HuH-7 (cell line): ENCODE results near the gene DNM3.
"Not testable (repeated sequence)": the region's sequence is repeated elsewhere in the genome, so short reads cannot be mapped to it uniquely, and the experiment has no call there.

Experiments
- DNase-seq: peaks from one replicate; pipeline ENCODE4 v3.0.0; 2011; ENCODE audit warnings: low spot score

Gene DNM3

DNA sequence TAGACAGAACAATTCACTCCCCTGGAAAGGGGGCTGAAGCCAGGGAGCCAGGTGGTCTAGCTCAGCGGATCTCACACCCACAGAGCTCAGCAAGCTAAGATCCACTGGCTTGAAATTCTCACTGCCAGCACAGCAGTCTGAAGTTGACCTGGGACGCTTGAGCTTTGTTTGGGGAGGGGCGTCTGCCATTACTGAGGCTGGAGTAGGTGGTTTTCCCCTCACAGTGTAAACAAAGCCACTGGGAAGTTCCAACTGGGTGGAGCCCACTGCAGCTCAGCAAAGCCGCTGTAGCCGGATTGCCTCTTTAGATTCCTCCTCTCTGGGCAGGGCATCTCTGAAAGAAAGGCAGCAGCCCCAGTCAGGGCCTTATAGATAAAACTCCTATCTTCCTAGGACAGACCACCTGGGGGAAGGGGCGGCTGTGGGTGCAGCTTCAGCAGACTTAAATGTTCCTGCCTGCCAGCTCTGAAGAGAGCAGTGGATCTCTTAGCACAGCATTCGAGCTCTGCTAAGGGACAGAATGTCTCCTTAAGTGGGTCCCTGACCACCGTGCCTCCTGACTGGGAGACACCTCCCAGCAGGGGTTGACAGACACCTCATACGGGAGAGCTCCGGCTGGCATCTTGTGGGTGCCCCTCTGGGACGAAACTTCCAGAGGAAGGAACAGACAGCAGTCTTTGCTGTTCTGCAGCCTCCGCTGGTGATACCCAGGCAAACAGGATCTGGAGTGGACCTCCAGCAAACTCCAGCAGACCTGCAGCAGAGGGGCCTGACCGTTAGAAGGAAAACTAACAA is 183.8 kb downstream of the DNM3 start:
- not testable (repeated sequence) for DNase-seq

DNA sequence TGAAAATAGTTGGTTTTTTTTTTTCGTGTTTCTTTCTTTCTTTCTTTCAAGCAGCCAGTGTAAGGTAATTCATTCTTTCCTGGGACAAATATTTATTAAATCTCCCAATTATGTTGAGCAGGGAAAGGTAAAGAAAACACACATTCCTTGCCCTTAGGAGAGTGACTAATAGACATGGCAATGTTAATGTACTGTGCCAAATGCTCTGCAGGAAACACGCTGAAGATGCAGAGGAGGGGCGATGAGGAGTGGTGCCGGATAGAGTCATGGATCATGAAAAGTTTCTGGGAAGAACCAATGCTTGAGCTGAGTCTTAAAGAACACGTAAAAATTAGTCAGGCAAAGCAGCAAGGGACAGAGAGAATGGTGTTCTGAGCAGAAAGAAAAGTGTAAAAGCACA is 199.2 kb downstream of the DNM3 start:
- no peak for DNase-seq

DNA sequence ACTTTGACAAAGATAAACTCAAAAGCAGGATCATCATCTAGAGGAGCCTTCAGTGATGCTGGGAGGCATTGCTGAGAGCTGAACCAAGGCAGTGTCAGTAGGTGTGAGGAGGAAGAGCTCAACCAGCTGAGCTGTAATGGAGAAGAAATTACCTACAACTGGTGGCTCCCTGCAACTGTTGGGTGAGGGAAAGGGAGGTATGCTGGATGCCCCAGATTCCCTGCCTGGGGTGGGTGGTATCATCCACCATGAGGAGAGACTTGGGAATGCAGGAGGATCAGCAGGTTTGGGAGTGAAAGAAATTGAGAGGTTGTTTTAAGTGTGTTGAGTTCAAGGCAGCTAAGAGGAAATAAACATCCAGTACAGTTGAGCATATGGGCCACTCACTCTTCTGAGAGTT is 199.8 kb downstream of the DNM3 start:
- no peak for DNase-seq

DNA sequence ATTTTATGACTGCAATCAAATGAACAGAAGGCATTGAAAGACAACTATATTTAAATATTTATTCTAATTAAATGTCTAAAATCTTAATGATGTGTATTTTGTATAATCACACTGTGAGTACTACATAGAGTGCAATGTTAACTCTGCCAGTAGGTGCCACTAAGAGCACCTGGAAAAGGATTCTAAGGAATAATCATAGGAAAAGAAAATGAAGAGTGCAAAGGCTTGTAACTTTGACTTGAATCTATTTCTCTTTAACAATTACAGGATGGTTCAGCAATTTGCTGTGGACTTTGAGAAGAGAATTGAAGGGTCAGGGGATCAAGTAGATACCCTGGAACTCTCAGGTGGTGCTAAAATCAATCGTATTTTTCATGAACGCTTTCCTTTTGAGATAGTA is 200.4 kb downstream of the DNM3 start:
- no peak for DNase-seq

DNA sequence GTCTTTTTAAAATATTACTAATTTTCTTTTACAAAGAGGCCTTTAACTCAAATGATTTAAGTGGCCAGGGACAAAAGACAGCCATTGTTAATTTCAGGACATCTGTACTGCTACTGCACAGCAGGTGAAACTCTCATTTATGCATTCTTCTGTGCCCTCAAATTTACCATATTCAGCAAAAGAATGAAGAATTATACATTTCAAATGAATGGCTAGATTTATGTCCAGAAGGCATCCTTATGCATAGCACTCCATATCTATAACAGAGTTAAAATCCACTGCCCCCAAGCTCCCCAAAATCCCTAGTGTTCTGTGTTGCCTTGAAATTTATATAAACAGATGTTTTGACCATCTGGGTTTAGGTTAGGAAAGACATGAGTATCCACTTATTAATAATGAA is 202.6 kb downstream of the DNM3 start:
- DNase-seq: no peak

DNA sequence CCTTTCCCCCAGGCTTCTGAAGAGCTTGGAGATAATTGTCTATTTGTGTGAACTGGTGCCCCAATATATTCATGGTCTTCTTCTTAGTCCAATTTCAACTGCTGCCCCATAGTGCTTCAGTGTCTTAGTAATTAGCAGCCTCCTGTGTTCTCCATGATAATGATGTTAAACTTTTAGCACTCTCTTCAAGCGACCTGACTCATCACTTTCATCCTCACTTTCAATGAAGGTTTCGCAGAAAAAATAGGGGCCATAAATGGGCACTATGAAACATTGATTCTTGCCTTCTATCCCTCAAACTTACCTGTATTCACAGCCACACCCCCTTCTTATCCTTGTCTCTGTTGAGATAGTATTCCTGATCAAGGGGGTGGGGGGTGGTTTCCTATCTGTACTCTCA is 210.6 kb downstream of the DNM3 start:
- DNase-seq: no peak

DNA sequence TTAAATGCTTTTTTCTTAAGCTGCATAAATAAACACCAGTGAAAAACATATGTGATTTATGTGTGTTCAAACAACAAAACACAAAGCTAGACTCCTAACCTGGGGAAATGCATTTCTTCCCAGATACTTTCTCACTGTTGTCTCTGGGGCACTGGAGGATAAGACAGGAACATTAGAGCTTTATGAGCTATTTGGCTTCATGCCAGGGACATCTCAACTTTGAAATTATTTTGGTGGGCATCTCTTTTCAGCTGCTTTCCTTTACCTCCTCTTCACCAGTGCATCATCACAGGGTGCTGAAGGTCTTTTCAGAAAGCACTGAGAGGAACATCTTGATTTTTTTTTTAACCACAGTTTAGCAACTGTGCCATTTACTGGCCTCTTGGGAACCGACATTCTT is 212.9 kb downstream of the DNM3 start:
- no peak for DNase-seq

DNA sequence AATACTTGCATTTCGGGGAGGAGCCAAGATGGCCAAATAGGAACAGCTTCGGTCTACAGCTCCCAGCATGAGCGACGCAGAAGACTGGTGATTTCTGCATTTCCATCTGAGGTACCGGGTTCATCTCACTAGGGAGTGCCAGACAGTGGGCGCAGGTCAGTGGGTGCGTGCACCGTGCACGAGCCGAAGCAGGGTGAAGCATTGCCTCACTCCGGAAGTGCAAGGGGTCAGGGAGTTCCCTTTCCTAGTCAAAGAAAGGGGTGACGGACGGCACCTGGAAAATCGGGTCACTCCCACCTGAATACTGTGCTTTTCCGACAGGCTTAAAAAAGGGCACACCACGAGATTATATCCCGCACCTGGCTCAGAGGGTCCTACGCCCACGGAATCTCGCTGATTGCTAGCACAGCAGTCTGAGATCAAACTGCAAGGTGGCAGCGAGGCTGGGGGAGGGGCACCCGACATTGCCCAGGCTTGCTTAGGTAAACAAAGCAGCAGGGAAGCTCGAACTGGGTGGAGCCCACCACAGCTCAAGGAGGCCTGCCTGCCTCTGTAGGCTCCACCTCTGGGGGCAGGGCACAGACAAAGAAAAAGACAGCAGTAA is 214.6 kb downstream of the DNM3 start:
- DNase-seq: not testable (repeated sequence)

DNA sequence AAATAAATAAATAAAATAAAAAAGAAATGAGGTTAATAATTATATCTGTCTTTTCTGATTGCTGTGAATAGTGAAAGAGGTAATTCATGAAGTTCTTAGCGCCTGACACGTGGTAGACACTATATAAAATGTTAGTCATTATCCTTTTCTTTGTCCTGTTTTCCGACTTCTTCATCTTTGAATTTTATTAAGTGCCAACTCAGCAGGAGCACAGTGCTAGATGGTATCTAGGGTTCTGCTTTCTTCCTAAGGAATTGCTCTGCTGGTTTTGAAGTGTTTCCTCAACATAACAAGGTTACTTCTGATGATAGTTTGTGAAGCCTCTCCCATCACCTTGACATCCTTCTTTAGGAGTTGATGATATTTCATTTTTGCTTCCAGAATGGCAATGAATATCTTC is 227.0 kb downstream of the DNM3 start:
- no peak for DNase-seq

DNA sequence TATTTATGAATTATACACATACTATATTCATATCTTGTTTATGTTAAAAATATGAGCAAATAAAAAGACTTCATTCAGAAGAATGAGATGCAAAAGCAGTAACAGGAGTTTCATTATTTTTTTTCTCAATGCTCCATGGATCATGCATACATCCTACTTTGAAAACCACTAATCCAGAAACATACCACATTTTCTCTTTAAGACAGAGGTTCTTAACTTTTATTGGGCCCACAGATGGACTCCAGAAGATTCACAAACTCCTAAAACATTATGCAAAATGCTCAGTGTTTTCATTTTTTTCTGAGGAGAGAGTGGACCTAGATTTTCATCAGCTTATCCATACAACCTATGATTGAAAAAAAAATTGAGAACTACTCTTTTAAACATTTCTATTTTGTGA is 227.8 kb downstream of the DNM3 start:
- DNase-seq: no peak

DNA sequence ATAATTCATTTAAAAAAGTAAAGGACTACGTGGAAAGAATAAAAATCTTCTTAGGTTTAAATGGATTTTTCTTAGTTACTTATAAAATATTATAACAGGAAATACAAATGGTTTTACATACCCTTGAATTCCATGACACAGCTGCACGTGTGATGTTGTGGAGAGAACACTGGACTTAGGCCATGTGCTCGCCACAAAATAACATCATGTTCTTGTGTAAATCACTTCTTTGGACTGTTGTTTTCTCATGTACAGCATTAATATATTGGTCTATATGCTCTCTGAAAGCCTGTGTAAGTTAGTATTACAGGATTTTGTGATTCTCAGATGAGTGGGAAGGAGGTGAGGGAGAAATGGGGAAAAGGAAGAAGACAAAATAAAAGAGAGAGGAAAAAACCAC is 228.2 kb downstream of the DNM3 start:
- no peak for DNase-seq

DNA sequence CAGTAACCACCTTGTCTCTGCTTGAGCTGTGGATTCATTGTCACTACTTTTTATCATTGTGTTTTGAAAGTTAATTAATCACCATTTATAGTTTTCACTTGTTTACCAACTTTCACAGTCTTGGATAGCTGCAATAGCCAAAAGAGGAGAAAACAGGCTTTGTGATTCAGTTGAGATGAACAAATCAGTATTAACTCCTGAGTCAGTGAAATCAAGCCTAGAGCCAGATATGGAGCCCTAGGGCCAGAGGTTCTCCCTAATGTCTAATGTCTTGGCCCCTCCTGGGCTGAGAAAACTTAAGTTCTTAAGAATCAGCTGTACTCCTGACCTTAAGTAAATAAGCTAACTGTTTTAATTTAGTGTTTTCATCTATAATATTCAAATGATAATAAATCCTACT is 228.8 kb downstream of the DNM3 start:
- no peak for DNase-seq

DNA sequence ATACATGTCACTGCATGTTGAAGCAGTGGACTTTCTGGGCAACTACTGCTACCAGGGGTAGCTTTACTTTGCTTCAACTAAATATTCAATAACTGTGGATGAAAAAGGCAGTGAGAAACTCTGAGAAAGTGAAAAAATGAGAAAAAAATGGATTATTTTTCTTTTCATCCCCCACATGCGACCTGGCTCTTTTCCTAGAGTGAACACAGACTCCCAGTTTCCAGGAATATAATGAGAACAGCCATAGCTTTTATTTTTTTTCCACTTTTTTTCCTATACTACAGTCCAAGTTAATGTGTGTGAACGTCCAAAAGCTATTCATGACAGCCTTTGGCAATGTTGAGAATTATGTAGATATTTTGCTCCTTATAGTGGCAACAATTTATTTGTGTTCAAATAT is 230.4 kb downstream of the DNM3 start:
- no peak for DNase-seq

DNA sequence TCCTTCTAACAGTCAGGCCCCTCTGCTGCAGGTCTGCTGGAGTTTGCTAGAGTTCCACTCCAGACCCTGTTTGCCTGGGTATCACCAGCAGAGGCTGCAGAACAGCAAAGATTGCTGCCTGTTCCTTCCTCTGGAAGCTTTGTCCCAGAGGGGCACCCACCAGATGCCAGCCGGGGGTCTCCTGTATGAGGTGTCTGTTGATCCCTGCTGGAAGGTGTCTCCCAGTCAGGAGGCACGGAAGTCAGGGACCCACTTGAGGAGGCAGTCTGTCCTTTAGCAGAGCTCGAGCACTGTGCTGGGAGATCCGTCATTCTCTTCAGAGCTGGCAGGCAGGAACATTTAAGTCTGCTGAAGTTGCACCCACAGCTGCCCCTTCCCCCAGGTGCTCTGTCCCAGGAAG is 238.6 kb downstream of the DNM3 start:
- not testable (repeated sequence) for DNase-seq

DNA sequence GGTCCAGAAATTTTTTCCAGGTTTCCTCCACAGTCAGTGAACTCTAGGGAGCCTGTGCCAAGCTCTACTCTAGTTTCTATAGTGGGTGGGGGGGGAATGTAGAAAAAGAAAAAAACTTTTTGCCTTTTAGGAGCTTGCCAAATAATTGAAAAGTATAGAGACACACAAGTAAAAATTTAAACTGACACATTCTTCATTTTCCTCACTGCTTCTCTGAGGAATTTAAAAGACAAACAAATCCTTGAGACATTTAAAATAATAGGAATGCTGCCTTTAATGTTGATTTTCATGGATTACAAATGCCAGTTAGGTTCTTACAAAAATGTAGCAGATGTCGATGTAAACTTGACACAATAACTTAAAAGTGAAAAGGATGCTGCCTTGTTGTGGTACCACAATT is 241.9 kb downstream of the DNM3 start:
- DNase-seq: no peak

DNA sequence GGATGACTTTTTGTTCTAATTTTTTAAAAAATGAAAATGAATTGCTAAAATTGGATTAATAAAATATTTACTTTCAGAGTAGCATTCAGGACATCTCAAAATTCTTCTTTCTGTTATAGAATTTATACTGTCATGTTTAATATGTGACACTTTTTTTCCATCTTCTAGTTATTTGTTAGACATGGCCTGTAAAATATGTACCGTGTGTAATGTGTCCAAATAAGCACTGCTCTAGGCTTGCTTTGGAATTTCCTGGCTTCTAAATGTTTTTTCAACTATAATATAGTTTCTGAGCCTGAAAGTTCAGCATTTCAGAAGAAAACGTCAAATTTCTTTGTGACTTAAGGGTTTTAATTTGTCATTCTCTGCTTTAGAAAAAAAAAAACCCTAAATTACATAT is 243.6 kb downstream of the DNM3 start:
- DNase-seq: no peak

DNA sequence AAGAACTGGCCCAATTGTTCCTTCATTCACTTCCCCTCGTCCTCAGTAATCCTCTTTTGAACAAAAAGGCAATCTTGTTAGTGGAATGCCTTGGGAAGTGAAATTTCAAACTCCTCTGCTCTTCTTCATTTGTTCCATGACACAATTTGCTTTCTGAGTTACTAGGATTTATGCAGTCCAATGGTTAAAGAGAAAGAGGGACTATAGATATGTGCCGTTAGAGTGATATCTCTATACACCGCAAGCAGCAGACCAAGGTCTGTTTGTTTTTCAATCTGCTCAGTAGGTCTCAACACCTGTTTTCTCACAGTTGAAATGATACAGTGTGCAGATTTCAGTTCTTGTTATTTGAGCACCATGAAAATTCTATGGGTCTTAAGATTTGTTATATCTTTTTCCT is 244.0 kb downstream of the DNM3 start:
- no peak for DNase-seq

DNA sequence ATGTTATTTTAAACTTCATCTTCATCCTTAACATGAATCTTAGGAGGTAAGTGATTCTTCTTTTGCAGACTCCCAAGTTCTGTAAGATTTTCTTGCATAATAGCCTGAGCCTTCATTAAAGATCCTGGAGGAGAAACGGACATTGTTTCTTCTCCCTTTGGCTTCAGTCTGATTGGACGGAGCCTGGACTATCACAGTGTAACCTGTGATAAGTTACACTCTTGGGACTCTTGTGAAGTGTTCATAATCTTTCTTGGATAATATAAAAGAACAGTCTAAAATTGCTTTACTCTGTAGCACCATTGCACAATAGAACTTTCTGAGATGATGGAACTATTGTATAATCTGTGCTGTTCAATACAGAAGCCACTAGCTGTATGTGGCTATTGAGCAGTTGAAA is 244.8 kb downstream of the DNM3 start:
- DNase-seq: no peak

DNA sequence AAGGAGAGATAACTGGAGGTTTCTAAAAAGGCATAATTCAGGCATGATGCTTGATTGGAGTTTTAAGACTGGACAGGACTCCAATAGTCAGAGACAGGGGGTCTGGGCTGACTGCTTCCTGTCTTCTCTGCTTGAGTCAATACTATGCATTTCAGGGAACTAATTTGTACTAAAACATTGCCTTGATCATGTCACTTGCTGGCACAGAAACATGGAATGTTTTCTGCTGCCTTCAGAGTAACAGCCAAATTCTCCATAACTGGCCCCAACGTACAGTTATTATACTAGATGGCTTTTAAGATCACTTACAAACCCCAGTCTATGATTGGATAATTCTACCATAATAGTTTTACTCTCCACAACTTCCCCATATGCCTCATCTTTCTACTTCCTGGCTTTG is 247.0 kb downstream of the DNM3 start:
- no peak for DNase-seq

DNA sequence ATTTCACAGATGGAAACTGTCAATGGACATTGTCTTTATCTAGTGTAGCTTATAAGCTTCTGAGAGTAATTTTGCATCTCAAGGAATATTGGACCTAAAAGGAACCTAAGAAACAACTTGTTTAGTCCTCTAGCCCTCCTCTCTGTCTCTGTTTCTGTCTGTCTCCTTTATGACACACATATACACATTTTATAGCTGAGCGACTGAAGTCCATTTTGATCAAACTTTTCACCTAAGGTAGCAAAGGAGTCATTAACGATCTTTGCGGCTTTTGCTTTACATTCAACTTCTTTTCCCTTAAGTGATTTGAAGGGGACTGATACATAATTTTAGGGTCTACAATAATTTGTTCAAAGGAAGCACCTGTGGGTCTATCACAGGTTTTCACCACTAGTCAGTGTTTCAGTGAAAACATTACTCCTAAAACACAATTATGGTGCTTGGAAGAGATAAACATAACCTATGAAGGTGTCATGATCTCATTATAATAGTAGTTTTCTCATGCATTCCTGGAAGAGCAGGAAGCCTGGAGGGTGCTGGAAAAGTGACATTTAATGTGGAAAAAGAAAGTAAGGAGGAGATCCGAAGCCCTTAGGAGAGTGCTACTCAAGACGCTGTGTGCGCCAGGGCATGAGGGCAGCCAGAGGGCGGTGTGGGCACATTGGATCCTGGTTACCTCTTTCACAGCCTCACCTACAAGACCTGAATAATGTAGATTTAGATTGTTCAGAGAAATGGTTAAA is 248.6 kb downstream of the DNM3 start:
- DNase-seq: peak; percentile 15

DNA sequence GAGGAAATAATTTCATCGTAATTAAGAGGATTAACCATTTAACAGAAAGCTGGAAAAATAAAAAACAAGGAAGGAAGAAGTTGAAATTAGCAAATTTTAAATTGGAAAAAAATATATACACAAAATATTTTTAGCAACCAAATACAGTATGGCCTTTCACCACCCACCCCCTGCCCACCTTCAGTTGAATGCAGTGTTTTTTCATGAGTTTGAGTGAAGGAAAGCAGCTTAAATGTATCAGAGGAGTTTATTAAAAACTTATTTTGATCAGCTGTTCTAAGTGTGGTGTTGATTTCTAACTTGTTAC is 249.2 kb downstream of the DNM3 start:
- no peak for DNase-seq

DNA sequence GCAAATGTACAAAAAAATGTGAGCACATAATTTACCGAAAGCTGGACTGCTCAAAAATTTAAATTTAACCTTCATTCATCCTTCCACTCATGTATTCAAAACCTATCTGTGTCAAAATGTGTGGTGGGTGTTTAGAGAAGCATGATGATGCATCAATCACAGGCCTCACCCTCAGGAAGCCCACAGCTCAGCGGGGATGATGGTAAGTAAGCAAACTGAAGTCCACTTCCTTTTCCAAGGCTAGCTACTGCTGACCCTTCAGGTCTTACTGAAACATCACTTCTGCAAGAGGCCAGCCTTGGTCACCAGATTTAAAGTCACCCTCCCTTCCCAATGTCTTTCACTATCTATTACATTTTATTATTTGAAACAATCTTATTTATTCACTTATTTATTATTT is 254.5 kb downstream of the DNM3 start:
- DNase-seq: no peak

DNA sequence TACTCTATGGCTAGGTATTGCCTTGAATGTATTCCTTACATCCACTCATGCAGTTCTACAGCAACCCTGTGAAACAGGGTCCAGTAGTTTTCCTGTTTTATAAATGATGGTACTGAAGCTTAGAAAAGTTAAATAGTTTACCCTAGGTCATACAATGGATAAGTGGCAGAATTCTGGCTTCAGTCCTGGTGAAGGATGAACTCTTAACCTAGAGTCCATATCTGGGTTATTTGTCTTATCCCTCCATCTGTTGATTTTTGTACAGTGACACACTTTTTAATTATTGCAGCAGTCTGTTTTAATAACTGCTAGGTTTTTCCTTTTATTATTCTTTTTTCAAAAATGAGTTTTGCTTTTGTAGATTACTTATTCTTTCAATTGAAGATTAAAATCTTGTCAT is 263.9 kb downstream of the DNM3 start:
- DNase-seq: no peak
